ENCODE measurements around the gene PRRC1.
A peak's percentile ranks its signal among the peaks of the same experiment; 100 is the strongest.

Gene PRRC1

DNA sequence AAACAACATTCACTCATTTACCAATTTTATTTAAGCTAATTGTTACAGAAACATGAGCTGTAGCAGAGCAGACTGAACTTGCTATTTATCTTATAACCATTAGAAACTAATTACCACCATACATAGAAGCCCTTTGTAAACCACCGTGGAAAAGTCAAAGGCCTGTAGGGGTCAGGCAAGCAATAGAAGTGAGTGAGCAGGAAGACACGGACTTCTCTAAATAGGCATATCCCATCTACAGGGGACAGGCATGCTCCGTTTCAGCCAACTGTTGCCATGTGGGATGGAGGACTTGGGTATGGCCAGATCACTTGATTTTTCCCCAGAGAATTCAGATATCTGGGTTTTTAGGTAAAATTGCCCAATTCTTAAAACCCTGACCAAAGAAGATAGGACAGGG is 44.8 kb downstream of the PRRC1 start:
- H3K27me3 ChIP-seq (ENCODE audit: insufficient read depth, low read length, poor library complexity, severe bottlenecking) = no peaks in the 10 kb centered on the region
- no peak overlapping the region for H2AFZ ChIP-seq (ENCODE audit: low read length)
- TF ChIP-seq EZH2phosphoT487 (IDR thresholded peaks at IDR 0.05; ENCODE audit: borderline replicate concordance) = no peak
- TF ChIP-seq, protein P1, sequence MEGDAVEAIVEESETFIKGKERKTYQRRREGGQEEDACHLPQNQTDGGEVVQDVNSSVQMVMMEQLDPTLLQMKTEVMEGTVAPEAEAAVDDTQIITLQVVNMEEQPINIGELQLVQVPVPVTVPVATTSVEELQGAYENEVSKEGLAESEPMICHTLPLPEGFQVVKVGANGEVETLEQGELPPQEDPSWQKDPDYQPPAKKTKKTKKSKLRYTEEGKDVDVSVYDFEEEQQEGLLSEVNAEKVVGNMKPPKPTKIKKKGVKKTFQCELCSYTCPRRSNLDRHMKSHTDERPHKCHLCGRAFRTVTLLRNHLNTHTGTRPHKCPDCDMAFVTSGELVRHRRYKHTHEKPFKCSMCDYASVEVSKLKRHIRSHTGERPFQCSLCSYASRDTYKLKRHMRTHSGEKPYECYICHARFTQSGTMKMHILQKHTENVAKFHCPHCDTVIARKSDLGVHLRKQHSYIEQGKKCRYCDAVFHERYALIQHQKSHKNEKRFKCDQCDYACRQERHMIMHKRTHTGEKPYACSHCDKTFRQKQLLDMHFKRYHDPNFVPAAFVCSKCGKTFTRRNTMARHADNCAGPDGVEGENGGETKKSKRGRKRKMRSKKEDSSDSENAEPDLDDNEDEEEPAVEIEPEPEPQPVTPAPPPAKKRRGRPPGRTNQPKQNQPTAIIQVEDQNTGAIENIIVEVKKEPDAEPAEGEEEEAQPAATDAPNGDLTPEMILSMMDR (conservative IDR thresholded peaks at IDR 0.05; ENCODE audit: low read length) = no peak; the same call in 1 of the 2 replicates
- H3K4me2 ChIP-seq (ENCODE audit: low read depth, low read length, poor library complexity, severe bottlenecking) = no peak overlapping the region
- H3K79me2 ChIP-seq (ENCODE audit: insufficient read depth, low read length) = no peaks in the 10 kb centered on the region
- no peak overlapping the region for H3K9ac ChIP-seq (ENCODE audit: low read depth, low read length, poor library complexity, severe bottlenecking)
- H3K4me3 ChIP-seq (ENCODE audit: low read length, poor library complexity, severe bottlenecking) = no peak overlapping the region
- H3K9me2 ChIP-seq (replicated peaks; ENCODE audit: low read depth, low read length) = no peaks in the 10 kb centered on the region
- no peaks in the 10 kb centered on the region for H3F3A ChIP-seq (ENCODE audit: low read depth)
- H4K20me1 ChIP-seq (ENCODE audit: insufficient read depth, low read length, poor library complexity, severe bottlenecking) = no peaks in the 10 kb centered on the region
- no peaks in the 10 kb centered on the region for H3K9me3 ChIP-seq (ENCODE audit: insufficient read depth, low read depth, low read length)
- peaks cover 9% of the 10 kb centered on the region for H3K4me1 ChIP-seq (ENCODE audit: insufficient read depth, low read length, poor library complexity, severe bottlenecking)
- H3K36me3 ChIP-seq (ENCODE audit: insufficient read depth, low read length) = no peaks in the 10 kb centered on the region

DNA sequence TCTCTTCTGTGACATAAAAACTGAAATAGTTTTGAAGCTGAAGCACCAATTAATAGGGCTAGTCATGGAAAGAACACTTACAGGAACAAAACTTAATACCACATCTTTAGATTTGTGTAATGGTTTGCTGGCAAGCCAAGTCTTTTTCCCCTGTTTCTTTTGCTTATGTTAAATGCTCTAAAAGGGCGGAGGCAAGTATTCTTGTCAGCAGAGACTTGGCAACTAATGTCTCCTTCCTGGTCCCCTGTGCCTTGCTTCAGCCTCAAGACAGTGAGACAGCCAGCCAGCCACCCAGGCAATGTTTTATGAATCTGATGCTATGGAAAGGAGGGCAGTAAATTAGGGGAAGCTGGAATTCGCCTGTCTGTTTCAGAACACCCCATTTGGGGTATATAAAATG is 45.7 kb downstream of the PRRC1 start:
- Histone ChIP-seq H3K9ac (ENCODE audit: low read depth, low read length, poor library complexity, severe bottlenecking) (no peak overlapping the region), H3K36me3 (ENCODE audit: insufficient read depth, low read length) (no peaks in the 10 kb centered on the region), H3K27me3 (ENCODE audit: insufficient read depth, low read length, poor library complexity, severe bottlenecking) (no peaks in the 10 kb centered on the region), H3K9me2 (replicated peaks; ENCODE audit: low read depth, low read length) (no peaks in the 10 kb centered on the region), H3F3A (ENCODE audit: low read depth) (no peaks in the 10 kb centered on the region), H3K4me2 (ENCODE audit: low read depth, low read length, poor library complexity, severe bottlenecking) (no peak overlapping the region), H3K9me3 (ENCODE audit: insufficient read depth, low read depth, low read length) (no peaks in the 10 kb centered on the region), H3K4me3 (ENCODE audit: low read length, poor library complexity, severe bottlenecking) (no peak overlapping the region), H2AFZ (ENCODE audit: low read length) (no peak overlapping the region), H4K20me1 (ENCODE audit: insufficient read depth, low read length, poor library complexity, severe bottlenecking) (no peaks in the 10 kb centered on the region), H3K79me2 (ENCODE audit: insufficient read depth, low read length) (no peaks in the 10 kb centered on the region), H3K4me1 (ENCODE audit: insufficient read depth, low read length, poor library complexity, severe bottlenecking) (peaks cover 18% of the 10 kb centered on the region)
- no peak for TF ChIP-seq EZH2phosphoT487 (IDR thresholded peaks at IDR 0.05; ENCODE audit: borderline replicate concordance)
- TF ChIP-seq, protein P1 (conservative IDR thresholded peaks at IDR 0.05; ENCODE audit: low read length) = no peak

DNA sequence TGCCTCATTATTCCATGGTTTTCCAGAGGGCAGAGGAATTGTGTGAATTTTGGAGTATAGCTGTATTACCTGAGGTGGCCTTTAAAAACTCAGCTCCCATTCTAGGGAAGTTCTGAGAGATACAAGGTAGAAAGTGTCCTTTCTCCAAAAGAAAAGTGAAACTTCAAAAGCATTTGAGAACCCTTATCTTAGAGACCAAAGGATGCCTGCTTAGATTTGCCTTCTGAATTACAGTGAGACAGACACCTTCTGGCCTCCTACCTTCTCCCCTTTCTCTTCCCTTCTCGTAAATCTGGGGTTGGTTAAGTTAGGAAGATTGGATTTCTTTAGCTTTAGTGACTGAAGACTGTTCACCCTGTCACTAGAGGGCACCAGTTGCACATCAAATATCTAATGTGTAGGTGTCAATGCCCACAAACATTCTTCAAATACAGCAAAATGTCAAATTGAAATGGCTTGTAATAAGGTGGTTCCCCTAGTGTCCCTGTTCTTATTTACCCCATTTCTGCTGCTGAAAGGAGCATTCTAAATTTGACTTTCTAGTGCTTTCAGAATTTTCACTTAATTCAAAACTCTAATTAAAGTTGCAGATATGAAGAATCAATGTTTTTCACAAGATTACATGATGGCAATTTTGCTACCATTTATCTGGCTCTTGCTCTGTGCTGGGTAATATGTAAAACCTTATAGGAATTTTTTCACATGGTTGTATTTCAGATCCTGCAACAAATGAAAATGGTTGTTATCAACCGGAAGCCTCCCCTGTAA is 46.7 kb downstream of the PRRC1 start:
- Histone ChIP-seq H3K9me3 (ENCODE audit: insufficient read depth, low read depth, low read length) (no peaks in the 10 kb centered on the region), H3K79me2 (ENCODE audit: insufficient read depth, low read length) (no peaks in the 10 kb centered on the region), H3K4me2 (ENCODE audit: low read depth, low read length, poor library complexity, severe bottlenecking) (no peak overlapping the region), H3K36me3 (ENCODE audit: insufficient read depth, low read length) (no peaks in the 10 kb centered on the region), H3F3A (ENCODE audit: low read depth) (no peaks in the 10 kb centered on the region), H3K4me3 (ENCODE audit: low read length, poor library complexity, severe bottlenecking) (no peak overlapping the region), H3K27me3 (ENCODE audit: insufficient read depth, low read length, poor library complexity, severe bottlenecking) (no peaks in the 10 kb centered on the region), H2AFZ (ENCODE audit: low read length) (no peak overlapping the region), H3K9ac (ENCODE audit: low read depth, low read length, poor library complexity, severe bottlenecking) (no peak overlapping the region), H3K4me1 (ENCODE audit: insufficient read depth, low read length, poor library complexity, severe bottlenecking) (peaks cover 20% of the 10 kb centered on the region), H4K20me1 (ENCODE audit: insufficient read depth, low read length, poor library complexity, severe bottlenecking) (no peaks in the 10 kb centered on the region), H3K9me2 (replicated peaks; ENCODE audit: low read depth, low read length) (no peaks in the 10 kb centered on the region)
- TF ChIP-seq, protein P1 (conservative IDR thresholded peaks at IDR 0.05; ENCODE audit: low read length) = peak; percentile 63
- no peak for TF ChIP-seq EZH2phosphoT487 (IDR thresholded peaks at IDR 0.05; ENCODE audit: borderline replicate concordance)

All from Loucy (cell line).